HEK293 (cell line): Measurements from ENCODE around the gene ATP8A2.

Experiments
- CTCF ChIA-PET: fragments of 350-600 bp; formaldehyde crosslinking; extraction: SDS; loops from one replicate; lab custom pipeline; 2021; ENCODE audit warnings: antibody characterized with exemption; lab: Yijun Ruan, JAX
- POLR2A ChIA-PET: fragments of 300-600 bp; formaldehyde crosslinking; extraction: SDS; loops from one replicate; lab custom pipeline; 2020; ENCODE audit warnings: antibody characterized with exemption, inconsistent platforms; lab: Yijun Ruan, JAX
- H3K27ac ChIP-seq: fragments of 200-500 bp; sonication (Bioruptor generic); 2 replicates; pipeline ENCODE4 v1.5.1; 2014; ENCODE audit warnings: low read depth, low read length, control low read depth, inconsistent platforms; ENCODE audit errors: extremely low read depth
- H3K36me3 ChIP-seq, 2 experiments: fragments of 200-500 bp in 1 of 2; sonication (Bioruptor generic) in 1 of 2; 1 replicate in 1 of 2; 2 replicates in 1 of 2; pipeline ENCODE4 v1.5.1; 2014 to 2017; ENCODE audit warnings: inconsistent platforms in 2 of 2, low read length in 2 of 2; ENCODE audit not compliant: control insufficient read depth in 2 of 2, insufficient read depth in 1 of 2
- H3K4me1 ChIP-seq: fragments of 200-500 bp; sonication (Bioruptor generic); 2 replicates; pipeline ENCODE4 v1.5.1; 2014; ENCODE audit warnings: mild to moderate bottlenecking, low read length, inconsistent platforms; ENCODE audit not compliant: control insufficient read depth, insufficient read depth
- H3K4me3 ChIP-seq: 2 replicates; pipeline ENCODE4 v1.5.1; 2011; ENCODE audit warnings: low read depth, mild to moderate bottlenecking, control low read depth, low read length, moderate library complexity
- H3K9me3 ChIP-seq: fragments of 200-500 bp; sonication (Bioruptor generic); 2 replicates; pipeline ENCODE4 v1.5.1; 2014; ENCODE audit warnings: low read depth, low read length, inconsistent platforms; ENCODE audit not compliant: control insufficient read depth, insufficient read depth
- GLIS1 ChIP-seq: fragments of 450-650 bp; formaldehyde crosslinking; IDR thresholded peaks from 2 replicates; pipeline ENCODE4 v1.5.1; 2016; ENCODE audit warnings: missing biosample characterization, missing genetic modification characterization
- KLF10 ChIP-seq: fragments of 450-650 bp; IDR thresholded peaks from 2 replicates; pipeline ENCODE4 v1.5.1; 2018; ENCODE audit warnings: missing biosample characterization, mild to moderate bottlenecking, missing genetic modification characterization
- MYNN ChIP-seq: fragments of 450-650 bp; formaldehyde crosslinking; IDR thresholded peaks from 2 replicates; pipeline ENCODE4 v1.5.1; 2016; ENCODE audit warnings: missing biosample characterization, missing genetic modification characterization, borderline replicate concordance
- ZBTB1 ChIP-seq: fragments of 450-650 bp; formaldehyde crosslinking; IDR thresholded peaks from 2 replicates; pipeline ENCODE4 v1.5.1; 2016; ENCODE audit warnings: missing biosample characterization, missing genetic modification characterization
- ZBTB8A ChIP-seq: fragments of 450-650 bp; formaldehyde crosslinking; IDR thresholded peaks from 2 replicates; pipeline ENCODE4 v1.5.1; 2016; ENCODE audit warnings: missing biosample characterization, missing genetic modification characterization
- ZFP3 ChIP-seq: fragments of 450-650 bp; formaldehyde crosslinking; IDR thresholded peaks from 2 replicates; pipeline ENCODE4 v1.5.1; 2016; ENCODE audit warnings: low read depth, missing biosample characterization, missing genetic modification characterization
- ZNF184 ChIP-seq: fragments of 450-650 bp; IDR thresholded peaks from 2 replicates; pipeline ENCODE4 v1.5.1; 2018; ENCODE audit warnings: missing biosample characterization, mild to moderate bottlenecking, missing genetic modification characterization
- ZNF2 ChIP-seq: fragments of 450-650 bp; formaldehyde crosslinking; IDR thresholded peaks from 2 replicates; pipeline ENCODE4 v1.5.1; 2016; ENCODE audit warnings: missing biosample characterization, missing genetic modification characterization
- ZNF211 ChIP-seq: fragments of 450-650 bp; formaldehyde crosslinking; IDR thresholded peaks from 2 replicates; pipeline ENCODE4 v1.5.1; 2016; ENCODE audit warnings: low read depth, missing biosample characterization, missing genetic modification characterization
- ZNF341 ChIP-seq: fragments of 450-650 bp; formaldehyde crosslinking; IDR thresholded peaks from 2 replicates; pipeline ENCODE4; 2016; ENCODE audit warnings: low read depth, missing biosample characterization, missing genetic modification characterization
- ZNF404 ChIP-seq: fragments of 450-650 bp; formaldehyde crosslinking; IDR thresholded peaks from 2 replicates; pipeline ENCODE4 v1.5.1; 2017; ENCODE audit warnings: missing biosample characterization, missing genetic modification characterization
- ZNF416 ChIP-seq: fragments of 450-650 bp; formaldehyde crosslinking; IDR thresholded peaks from 2 replicates; pipeline ENCODE4 v1.5.1; 2016; ENCODE audit warnings: missing biosample characterization, missing genetic modification characterization
- ZNF423 ChIP-seq: fragments of 450-650 bp; formaldehyde crosslinking; IDR thresholded peaks from 2 replicates; pipeline ENCODE4 v1.5.1; 2016; ENCODE audit warnings: missing biosample characterization, missing genetic modification characterization
- ZNF501 ChIP-seq: fragments of 450-650 bp; formaldehyde crosslinking; IDR thresholded peaks from 2 replicates; pipeline ENCODE4 v1.5.1; 2016; ENCODE audit warnings: missing biosample characterization, missing genetic modification characterization
- ZNF530 ChIP-seq: fragments of 450-650 bp; formaldehyde crosslinking; IDR thresholded peaks from 2 replicates; pipeline ENCODE4 v1.5.1; 2016; ENCODE audit warnings: low read depth, missing biosample characterization, missing genetic modification characterization
- ZNF596 ChIP-seq: fragments of 450-650 bp; IDR thresholded peaks from 2 replicates; pipeline ENCODE4 v1.5.0; 2018; ENCODE audit warnings: missing biosample characterization, mild to moderate bottlenecking, missing genetic modification characterization, moderate library complexity
- ZNF600 ChIP-seq: fragments of 450-650 bp; formaldehyde crosslinking; IDR thresholded peaks from 2 replicates; pipeline ENCODE4 v1.5.1; 2016; ENCODE audit warnings: missing biosample characterization, missing genetic modification characterization
- ZNF664 ChIP-seq: fragments of 450-650 bp; formaldehyde crosslinking; IDR thresholded peaks from 2 replicates; pipeline ENCODE4 v1.5.1; 2016; ENCODE audit warnings: missing biosample characterization, missing genetic modification characterization
- ZNF830 ChIP-seq: fragments of 450-650 bp; IDR thresholded peaks from 2 replicates; pipeline ENCODE4 v1.5.0; 2018; ENCODE audit warnings: missing biosample characterization, missing genetic modification characterization, low read depth, mild to moderate bottlenecking, moderate library complexity
- ZSCAN30 ChIP-seq: fragments of 450-650 bp; IDR thresholded peaks from 2 replicates; pipeline ENCODE4 v1.5.1; 2018; ENCODE audit warnings: missing biosample characterization, mild to moderate bottlenecking, missing genetic modification characterization, moderate library complexity
- TF ChIP-seq, protein P1 (sequence below): fragments of 450-650 bp; formaldehyde crosslinking; IDR thresholded peaks from 2 replicates; pipeline ENCODE4 v1.5.1; 2016; ENCODE audit warnings: missing biosample characterization, missing genetic modification characterization
- TF ChIP-seq, protein P2 (sequence below): fragments of 450-650 bp; formaldehyde crosslinking; IDR thresholded peaks from 2 replicates; pipeline ENCODE4 v1.5.1; 2017; ENCODE audit warnings: missing biosample characterization, missing genetic modification characterization

ATP8A2 gene

DNA sequence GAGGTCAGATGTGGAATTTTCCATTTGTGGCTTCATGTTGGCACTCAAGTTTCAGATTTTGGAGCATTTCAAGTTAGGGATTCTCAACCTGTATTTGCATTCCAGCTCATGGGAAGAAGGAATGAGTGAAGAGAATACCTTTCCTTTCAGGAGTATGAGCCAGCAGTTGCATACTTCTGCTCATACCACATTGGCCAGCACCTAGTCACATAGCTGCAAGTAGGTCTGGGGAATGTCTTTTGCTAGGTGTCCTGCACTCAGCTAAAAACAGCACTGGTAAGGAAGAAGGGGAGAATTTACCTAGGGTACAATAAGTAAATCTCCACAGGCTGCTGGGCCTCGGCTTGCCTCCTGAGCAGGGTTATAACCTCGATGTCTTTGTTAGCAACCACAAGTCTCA lies 24.6 kb upstream of the ATP8A2 start:
- no peaks in the 10 kb centered on the region for H3K4me1 ChIP-seq
- ChIA-PET CTCF (interaction anchor here (0.6 kb wide), 1 partner anchor 64 kb away, joined by 3 read pairs; no protein-coding TSS in a partner anchor), POLR2A (no interaction called here)
- H3K36me3 ChIP-seq: no peaks in the 10 kb centered on the region; a peak in 1 of 3 replicates
- no peak overlapping the region for H3K27ac ChIP-seq
- no peak overlapping the region for H3K4me3 ChIP-seq
- no peaks in the 10 kb centered on the region for H3K9me3 ChIP-seq
- TF ChIP-seq ZNF404 (tag by site-specific recombination): no peak
- TF ChIP-seq ZNF501 (tag by site-specific recombination): no peak
- TF ChIP-seq KLF10 (tag by site-specific recombination): no peak
- no peak for TF ChIP-seq ZNF830
- no peak for TF ChIP-seq ZNF530 (tag by site-specific recombination)
- no peak for TF ChIP-seq ZNF211
- no peak for TF ChIP-seq GLIS1 (tag by site-specific recombination)
- TF ChIP-seq, protein P1, sequence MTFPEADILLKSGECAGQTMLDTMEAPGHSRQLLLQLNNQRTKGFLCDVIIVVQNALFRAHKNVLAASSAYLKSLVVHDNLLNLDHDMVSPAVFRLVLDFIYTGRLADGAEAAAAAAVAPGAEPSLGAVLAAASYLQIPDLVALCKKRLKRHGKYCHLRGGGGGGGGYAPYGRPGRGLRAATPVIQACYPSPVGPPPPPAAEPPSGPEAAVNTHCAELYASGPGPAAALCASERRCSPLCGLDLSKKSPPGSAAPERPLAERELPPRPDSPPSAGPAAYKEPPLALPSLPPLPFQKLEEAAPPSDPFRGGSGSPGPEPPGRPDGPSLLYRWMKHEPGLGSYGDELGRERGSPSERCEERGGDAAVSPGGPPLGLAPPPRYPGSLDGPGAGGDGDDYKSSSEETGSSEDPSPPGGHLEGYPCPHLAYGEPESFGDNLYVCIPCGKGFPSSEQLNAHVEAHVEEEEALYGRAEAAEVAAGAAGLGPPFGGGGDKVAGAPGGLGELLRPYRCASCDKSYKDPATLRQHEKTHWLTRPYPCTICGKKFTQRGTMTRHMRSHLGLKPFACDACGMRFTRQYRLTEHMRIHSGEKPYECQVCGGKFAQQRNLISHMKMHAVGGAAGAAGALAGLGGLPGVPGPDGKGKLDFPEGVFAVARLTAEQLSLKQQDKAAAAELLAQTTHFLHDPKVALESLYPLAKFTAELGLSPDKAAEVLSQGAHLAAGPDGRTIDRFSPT (tag by site-specific recombination): no peak
- no peak for TF ChIP-seq ZSCAN30 (tag by site-specific recombination)
- TF ChIP-seq ZNF596 (tag by site-specific recombination): no peak
- no peak for TF ChIP-seq ZFP3 (tag by site-specific recombination)

DNA sequence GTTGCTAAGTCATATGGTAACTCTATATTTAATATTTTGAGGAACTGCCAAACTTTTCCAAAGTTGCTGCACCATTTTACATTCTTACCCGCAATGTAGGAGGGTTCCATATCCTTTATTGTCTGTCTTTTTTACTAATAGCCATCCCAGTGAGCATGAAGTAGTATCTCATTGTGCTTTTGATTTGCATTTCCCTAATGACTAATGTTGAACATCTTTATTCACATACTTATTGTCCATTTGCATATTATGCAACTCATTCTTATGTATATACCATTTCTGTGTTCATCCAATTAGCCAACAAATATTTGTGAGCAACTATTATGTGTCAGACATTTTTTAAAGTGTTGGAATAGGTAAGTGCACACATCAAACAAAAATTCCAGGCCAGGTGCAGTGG lies 20.4 kb upstream of the ATP8A2 start:
- CTCF ChIA-PET: no interaction called here
- TF ChIP-seq ZNF664 (0 out of 2 replicates have a peak, but pooled peaks have one; percentile 26), MYNN (tag by site-specific recombination) (no peak)
- H3K4me3 ChIP-seq: no peak overlapping the region
- H3K27ac ChIP-seq: no peak overlapping the region
- no peaks in the 10 kb centered on the region for H3K4me1 ChIP-seq
- no peaks in the 10 kb centered on the region for H3K36me3 ChIP-seq
- H3K9me3 ChIP-seq: no peaks in the 10 kb centered on the region
- POLR2A ChIA-PET: no interaction called here

DNA sequence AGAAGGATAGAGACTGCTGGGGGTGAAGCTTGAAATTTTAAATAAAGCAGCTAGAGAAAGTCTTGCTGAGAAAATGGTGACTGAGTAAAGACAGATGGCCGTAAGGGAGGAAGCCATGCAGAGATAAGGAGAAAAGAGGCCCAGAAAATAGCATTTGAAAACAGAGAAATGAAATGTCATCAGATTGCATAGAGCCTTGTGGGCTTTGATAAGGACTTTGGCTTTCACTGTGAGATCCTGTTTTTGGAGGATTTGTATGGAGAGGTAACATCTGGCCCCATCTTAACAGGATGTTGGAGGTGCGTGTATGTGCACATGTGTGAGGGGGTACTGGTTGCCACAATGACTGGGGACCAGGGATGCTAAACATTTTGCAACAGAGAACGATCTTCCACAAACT lies 19.5 kb upstream of the ATP8A2 start:
- ChIA-PET POLR2A (no interaction called here), CTCF (no interaction called here)
- no peaks in the 10 kb centered on the region for H3K4me1 ChIP-seq
- no peak overlapping the region for H3K4me3 ChIP-seq
- no peak overlapping the region for H3K27ac ChIP-seq
- no peaks in the 10 kb centered on the region for H3K9me3 ChIP-seq
- H3K36me3 ChIP-seq: no peaks in the 10 kb centered on the region
- TF ChIP-seq, protein P2, sequence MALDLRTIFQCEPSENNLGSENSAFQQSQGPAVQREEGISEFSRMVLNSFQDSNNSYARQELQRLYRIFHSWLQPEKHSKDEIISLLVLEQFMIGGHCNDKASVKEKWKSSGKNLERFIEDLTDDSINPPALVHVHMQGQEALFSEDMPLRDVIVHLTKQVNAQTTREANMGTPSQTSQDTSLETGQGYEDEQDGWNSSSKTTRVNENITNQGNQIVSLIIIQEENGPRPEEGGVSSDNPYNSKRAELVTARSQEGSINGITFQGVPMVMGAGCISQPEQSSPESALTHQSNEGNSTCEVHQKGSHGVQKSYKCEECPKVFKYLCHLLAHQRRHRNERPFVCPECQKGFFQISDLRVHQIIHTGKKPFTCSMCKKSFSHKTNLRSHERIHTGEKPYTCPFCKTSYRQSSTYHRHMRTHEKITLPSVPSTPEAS: no peak
- no peak for TF ChIP-seq ZBTB8A (tag by site-specific recombination)
- no peak for TF ChIP-seq ZNF184 (tag by site-specific recombination)
- no peak for TF ChIP-seq ZNF501 (tag by site-specific recombination)
- no peak for TF ChIP-seq ZNF2 (tag by site-specific recombination)
- no peak for TF ChIP-seq ZNF341
- TF ChIP-seq ZFP3 (tag by site-specific recombination): no peak
- TF ChIP-seq ZBTB1 (tag by site-specific recombination): no peak
- TF ChIP-seq ZNF423 (tag by site-specific recombination): no peak
- TF ChIP-seq ZNF600 (tag by site-specific recombination): no peak
- TF ChIP-seq ZNF416 (tag by site-specific recombination): no peak
- TF ChIP-seq, all 188 proteins: peak for 0
